ENCODE measurements around the gene KIF18A.

GRCh38 chr11:28133146-28133545 lies 25.2 kb upstream of the KIF18A start:
- TF ChIP-seq CTCF (IDR thresholded peaks at IDR 0.05) (no peak), POLR2A (IDR thresholded peaks at IDR 0.05) (no peak)
